Inflammatory macrophage treated with lipopolysaccharide for 4 hours (primary cell): ENCODE results near the gene KCND2.
A peak's percentile ranks its signal among the peaks of the same experiment; 100 is the strongest.

Source experiments
- DNase-seq: peaks from one replicate; pipeline ENCODE4 v3.0.0-alpha.2; 2020

The KCND2 gene

DNA sequence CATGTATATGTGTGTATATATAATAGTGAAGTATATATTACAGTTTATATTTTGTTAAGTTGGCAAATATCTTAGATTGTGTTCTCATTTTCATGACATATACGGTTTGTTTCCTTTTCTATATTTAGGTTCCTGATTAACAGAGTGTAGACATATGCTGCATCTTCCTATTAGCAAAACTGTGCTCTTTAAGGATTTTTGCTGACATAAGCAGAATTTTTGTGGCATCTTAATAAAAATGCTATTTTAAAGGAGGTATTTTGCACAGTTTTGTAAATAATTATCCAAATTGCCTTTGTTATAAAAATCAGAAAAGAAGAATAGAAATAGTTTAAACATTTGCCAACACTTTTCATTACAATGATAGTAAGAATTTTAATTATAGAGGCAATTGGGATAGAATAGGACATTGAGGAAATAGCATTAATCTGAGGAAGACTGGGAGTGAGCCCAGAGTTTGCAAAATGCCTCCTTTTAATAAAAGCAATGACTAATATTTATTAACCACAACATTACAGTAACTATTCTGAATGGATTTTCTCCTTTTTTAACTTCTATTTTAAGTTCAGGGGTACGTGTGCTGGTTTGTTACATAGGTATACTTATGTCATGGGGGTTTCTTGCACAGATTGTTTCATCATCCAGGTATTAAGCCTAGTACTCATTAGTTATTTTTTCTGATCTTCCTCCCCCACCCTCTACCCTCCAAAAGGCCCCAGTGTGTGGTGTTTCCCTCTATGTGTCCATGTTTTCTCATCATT is 38.2 kb downstream of the KCND2 start:
- DNase-seq: no peak

DNA sequence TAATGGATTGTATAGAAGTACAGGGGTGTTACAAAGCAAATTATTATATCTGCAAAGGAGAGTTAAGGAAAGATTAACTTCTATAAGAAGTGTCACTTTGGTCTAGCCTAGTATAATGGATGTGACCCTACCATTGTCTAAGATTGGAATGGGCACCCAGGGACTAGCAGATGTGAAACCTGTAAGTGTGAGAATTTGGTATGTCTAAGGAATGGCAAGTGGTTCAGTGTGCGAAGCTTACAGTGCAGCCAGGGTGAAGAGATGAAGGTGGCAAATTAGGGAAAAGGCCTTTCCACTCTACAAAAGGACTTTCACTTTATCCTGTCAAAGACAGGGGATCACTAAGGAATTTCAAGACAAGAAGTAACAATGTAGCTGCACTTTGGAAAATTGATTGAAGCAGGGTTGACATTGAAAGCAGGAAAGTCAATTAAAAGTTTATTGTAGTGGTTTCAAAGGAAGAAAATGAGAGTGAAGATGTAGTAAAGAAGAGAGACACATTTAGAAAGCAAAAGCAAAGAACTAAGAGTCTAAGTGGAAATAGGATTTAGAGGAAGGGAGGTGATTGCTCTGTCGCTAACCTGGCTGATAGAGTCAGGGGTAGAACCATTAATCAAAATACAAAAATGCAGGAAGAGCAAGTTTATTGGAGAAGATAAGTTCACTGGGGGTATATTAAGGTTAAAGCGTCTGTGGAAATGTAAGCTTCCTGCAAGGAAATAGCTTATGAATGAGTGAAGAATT is 47.4 kb downstream of the KCND2 start:
- DNase-seq: no peak

DNA sequence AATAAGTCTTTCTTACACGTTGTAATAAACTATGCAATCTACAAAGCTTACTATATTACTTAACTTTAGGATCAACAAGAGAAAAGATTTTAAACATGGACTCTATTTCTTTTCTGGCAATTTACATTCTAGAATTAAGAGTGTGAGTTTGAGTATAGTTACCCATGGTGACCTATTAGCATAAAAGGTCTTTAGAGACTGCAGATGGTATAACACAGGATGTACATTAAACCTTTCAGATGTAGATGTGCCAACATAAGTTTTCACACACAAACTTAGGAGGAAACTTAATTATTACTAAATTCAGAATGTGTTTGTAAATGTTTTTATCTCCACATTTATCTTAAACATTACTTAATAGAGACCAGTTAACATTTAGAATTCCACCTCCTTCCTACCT is 54.1 kb downstream of the KCND2 start:
- DNase-seq: no peak

DNA sequence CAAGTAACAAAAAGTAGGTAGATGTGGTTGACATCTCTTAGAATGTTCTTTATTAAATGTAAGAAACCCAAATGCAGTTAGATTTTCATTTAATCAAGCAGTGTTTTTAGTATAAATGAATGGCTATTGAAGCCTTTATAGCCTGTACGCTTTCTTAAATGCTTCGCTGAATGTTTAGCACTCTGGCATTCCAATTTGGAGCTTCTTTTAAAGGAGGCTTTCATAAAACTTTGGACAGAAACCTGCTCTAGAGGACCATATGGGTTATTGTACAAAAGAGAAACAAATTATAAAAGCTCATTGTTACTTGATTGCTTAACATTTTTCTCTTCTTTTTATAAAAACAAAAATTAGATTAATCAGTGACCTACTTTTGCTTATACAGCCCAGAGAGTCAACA is 59.5 kb downstream of the KCND2 start:
- DNase-seq: no peak

DNA sequence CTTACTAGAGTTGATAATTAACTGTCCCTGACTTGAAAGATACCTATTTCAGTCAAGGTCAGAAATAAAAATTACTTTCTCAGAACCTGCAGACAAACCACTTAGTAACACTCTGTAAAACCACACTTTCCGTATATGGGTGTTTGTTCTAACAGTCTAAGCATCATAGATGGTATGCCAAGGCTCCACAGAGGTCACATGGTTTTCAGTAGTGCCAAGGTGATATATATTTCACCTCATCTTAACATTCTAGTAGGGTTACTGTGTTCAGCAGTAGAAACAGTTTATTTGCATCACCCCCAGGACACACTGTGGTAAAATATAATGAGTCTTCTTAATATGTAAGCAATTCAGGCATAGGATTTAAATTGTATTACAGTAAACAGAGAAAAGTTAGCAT is 61.5 kb downstream of the KCND2 start:
- DNase-seq: no peak

DNA sequence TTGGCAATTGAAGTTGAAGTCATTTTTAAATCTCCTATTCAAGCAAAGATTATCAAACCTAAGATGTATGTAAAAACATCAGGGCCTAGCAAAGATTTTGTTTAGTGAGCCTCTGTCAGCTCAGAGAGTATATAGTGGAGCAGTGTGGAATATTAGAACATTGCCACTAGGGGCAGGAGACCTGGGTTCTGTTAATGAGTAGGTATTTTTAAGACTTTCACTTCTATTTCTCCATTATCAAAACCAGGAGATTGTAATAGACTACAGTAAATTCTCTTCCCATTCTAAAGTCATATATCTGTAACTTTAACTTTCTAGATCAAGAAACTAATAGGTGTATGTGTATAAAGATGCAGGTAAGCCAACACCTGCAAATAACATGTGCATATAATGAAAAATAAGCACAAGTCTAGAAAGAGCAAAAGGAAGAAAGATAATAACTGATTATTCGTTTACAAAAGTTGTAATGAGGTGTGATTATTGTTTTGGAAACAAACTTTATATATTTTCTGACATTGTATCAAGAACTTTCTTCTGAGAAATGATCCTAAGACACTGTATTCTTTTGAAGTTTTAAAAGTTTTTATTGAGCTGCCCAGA is 64.4 kb downstream of the KCND2 start:
- peak; percentile 1 for DNase-seq

DNA sequence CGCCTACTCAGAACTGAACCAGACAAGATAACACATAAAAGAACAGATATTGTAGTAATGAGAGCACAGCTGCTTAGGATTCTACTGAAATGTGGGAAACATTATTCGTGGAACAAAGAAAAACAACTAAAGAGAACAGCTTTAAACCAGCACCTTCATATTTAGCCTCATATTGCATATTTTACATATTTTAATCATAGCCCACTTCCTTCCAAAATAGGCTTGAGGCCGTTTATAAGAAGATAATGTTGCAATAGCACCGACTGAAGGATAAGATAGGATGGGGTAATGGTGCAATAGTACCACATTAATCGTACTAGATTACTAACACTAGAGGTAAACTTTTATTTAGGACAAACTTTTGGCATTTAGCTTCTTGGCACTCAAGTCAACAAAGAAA is 71.3 kb downstream of the KCND2 start:
- no peak for DNase-seq

DNA sequence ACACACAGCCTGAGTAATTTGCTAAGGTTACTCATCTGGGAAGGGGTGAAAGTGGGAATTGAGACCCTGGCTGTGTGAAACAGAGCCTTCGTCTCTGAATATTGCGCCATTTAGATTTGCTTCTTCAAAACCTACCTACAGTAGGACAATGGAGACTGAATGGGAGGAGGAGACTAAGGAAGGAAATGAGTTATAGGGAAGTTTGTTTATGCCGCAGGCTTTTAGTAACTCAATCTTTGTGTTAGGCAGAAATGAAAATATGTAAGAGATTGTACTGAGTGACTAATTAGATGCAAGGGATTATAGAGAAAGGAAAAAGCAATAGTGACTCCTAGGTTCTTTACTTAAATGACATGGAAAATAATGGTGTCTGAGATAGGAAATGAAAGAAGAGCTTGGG is 80.2 kb downstream of the KCND2 start:
- no peak for DNase-seq

DNA sequence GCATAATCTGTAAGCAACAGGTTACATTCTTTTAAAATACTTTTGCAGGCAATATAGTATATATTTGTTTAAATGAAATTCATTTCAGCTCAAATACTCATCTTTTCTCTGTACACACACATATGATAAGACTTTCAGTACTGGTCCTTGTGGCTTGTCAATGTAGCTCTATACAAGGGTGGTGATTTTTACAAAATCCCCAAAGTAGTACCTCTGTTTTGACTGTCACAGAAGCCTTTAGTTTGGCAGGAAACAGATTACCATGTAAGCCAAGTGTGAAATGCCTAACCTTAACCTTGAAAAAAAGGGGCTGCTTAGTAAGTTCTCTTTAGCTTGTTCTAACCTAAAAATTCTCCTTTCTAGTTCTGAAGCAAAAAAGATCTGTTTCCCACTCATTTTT is 87.9 kb downstream of the KCND2 start:
- DNase-seq: no peak

DNA sequence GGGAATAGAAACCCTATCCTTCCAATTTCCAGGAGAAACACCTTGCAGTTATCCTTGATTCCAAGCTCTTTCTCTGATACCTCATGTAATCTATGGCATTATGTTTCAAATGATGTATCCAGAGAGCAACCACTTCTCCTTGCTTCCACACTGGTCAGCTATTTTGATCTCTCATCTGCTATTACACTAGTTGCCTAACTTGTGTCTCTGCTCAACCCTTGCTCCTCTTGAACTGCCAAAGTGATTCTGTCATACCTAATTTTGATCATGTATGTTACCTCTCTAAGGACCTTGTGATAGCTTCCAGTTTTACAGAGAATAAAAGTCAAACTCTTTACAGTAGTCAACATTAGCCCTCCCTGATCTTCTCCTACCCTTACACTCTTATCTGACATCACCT is 90.4 kb downstream of the KCND2 start:
- DNase-seq: no peak

DNA sequence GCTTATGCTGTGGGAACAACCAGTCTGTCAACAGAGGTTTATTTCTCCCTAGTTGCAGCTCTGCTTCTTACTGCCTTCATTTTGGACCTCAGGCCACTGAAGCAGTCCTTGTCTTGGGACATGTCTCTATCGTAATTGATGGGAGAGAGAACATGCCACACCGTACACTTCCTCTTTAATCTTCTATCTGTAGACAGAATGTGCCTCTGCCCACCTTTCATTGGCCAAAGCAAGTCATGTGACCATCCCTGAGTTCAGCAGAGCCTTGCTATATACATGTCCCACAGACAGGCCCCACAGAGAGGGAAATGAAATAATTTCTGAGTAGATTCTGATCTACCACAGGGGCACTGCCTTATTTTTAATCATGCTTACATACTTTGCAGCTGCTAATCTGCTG is 98.0 kb downstream of the KCND2 start:
- DNase-seq: no peak

DNA sequence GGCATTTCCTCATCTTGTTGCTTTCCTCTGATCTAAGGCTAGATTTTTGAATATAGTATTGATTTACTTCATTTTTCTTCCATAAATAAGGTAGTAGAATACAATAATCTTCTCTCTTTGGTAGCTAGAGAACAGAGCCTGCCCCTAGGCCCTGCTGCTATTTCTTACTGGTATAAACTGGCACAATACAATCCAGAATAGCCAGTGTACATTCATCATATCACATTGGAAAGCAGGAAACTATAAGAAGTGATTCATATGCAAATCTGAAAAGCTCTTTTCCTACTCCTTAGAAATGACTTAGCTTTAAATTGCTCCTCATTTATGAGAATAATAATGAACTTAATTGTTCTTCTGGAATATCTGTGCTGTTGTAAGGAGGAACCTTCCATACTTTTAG is 100.2 kb downstream of the KCND2 start:
- DNase-seq: no peak

DNA sequence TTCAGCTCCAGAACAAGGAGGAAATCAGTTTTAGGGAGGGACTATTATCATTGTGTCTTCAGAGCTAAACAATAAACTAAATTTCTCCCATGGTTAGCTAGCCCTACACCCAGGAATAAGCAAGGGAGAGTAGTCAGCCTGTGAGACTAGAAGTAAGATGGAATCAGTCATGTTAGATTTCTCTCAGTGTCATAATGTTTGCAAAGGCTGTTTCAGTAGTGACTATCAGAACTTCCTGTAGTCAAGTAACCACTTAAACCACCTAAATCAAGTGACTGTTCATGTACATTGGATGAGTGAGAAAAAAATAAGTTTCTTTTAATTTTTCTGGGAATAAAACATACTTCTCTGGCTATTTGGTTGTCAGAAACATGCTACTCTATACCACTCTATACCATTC is 121.6 kb downstream of the KCND2 start:
- DNase-seq: no peak

DNA sequence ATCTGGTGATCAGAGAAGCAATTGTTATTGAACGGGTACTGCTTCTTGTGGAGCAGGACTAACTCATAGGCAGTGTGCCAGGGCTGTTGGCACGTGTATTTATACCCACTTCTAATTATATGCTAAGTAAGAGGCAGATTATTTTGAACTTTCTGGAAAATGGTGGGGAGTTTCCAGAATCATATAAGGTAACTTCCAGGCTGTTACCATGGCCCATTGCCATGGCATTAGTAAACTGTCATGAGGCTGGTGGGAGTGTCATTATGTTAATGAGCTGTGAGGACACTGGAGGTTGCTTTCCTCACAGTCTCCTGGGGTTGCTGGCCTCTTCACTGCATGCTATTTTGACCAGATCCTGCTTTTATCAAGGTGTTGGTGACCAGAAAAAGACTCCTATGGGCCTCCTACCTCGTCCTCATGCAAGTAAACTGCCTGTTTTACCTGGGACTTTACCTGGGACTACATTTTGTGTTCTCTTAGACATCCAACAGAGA is 122.6 kb downstream of the KCND2 start:
- DNase-seq: no peak

DNA sequence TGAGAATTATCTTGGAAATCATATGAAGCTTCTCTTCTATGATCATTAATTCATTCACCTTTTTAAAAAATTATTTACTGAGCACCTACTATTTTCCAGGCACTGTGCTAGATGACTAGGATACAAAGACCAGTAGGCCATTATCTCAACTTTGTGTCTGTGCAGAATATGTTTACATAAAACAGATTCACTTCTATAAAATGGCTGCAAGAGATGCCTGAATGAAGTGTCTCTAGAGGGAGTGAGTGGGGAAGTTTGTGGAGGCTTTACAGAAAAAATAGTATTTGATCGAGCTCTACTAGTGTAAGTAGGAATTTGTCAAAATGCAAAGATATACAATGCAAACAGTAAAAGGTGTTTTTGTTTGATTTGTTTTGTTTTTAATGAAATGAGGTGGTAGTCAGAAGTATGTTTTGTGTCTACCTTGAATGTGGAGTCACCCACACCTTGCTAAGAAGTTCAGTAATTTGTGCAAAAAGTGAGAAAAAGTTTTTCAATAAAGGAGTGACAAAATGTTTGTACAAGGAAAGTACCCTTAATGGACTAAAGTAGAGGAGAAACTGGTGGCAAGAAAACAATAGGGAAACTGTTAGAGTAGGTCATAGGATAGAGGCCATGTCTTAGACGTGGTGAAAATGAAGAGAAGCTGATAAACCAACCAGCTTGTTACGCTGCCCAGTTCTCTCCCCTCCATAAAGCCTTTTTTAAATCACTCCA is 125.5 kb downstream of the KCND2 start:
- DNase-seq: no peak

DNA sequence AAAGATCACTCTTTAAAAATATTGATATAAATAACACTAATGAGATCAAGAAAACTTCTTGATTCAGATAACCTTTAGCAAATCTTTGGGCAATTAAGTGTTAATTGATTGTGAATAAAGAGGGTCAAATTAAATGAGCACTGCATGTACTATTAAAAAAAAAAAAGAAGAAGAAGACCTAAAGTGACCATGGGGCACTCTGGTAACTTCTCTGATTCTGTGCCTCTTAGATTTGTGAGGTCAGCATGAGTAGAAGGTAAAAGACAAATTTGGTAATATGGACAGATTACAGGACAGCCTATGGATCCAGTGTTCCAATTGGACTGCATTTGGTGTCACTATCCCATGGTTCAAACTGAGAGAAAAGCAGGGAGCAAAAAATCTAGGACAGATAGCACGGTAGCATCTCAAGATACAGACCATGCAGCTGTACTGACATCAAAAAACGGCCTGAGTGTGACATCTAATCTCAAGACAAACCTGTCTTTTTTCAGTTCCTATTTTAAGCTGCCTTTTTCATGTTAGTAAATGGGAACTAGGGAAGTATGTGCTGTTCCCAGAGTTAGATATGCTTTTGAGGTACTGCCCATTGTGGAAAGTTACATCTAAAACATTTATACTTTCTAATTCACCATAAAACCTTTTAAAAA is 128.0 kb downstream of the KCND2 start:
- no peak for DNase-seq

DNA sequence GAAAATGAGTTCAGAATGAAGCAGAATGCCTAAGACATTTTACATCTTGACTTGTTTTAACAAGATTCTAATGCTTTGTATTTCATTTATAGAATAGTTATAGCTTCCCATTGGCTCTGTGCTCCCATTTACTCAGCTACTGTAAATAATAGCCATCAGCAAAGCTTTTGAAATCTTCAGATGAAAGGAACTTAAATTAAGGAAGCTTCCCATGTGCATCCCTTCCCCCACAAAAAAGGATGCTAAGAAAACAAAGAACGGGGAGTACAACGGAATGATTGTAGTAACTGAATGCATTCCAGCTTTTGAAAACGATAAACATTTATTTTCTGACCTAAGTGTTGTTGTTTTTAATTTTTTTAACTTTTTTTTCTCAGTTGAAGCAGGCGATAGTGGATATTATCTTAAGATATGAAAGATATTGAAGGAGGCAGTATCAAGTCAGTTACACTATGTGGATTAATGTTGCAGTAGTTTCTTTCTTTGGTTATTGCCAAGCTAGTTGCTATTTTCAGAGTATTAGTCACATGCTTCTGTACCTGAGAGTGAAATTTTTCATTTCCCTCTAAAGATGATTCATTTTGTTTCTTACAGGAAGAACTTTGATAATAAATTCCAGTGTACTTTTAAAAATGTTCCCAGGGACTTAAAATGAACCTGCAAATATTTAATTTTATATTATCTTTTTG is 129.2 kb downstream of the KCND2 start:
- no peak for DNase-seq

DNA sequence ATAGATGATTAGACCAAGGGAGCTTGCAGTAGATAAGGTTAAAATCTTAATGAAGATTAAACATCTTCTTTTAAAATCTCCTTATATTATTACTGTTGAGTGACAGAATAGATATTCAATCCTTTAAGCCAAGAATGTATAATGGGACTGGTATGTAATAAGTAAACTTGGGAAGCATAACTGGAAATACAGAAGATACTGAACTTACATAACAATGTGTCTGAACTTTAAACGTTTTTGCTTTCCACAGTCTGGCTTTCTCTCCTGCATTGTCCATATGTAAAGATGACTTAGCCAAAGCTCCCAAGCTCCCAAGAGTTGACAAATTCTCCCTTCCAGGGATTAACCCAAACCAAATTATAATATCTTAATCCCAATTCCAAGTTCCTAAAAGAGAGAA is 129.8 kb downstream of the KCND2 start:
- no peak for DNase-seq

DNA sequence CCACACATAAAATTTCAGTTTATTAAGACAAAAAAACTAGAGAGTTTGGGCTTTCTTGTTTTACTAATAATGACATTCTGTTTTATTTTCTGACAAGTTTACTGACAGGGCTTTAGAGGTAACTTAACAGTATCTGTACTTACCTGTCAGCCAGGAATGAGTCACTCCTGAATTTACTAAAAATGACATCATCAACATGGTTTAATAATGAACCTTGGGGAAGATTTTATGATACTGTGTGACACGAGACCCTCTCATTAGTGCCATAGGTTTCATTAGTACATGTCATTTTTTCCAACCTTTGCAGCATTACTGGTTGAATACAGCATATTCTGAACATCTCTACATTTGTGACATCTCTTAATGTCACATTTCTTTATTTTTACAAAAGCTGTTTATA is 131.1 kb downstream of the KCND2 start:
- DNase-seq: no peak

DNA sequence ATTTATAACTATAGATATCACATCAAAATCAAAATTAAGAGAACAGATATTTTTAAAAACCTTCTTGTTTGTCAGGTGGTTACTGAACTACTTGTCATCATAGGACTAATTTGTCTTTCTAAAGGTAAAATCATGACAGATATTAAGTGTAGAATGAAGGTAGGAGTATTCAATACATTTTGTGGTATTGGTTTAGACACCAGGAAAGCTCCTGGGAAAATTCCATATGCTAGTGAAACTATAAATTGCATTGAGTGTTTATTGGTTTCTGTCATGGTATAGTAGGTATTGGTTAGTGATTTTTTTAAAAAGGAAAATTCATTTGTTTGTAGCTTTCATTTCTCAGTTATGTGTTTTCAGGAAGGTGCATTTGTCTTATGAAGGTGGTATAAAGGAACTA is 132.7 kb downstream of the KCND2 start:
- DNase-seq: no peak

DNA sequence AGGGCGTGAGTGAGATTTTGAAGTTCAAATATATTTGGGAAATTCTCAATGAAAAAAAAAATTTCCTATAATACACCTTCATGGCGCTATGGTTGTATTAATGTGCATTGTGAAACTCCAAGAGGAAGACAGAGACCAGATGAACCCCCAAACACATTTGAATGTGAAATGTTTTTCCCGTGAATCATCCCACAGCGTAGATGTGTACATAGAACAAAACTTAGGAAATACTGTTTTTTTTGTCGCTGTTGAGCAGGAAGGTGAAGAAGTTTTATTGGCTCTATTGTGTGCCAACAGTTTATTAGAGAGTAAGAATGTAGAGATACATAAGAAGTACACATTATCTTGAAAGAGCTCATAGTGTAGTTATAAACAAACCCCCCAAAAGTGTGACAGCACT is 134.0 kb downstream of the KCND2 start:
- no peak for DNase-seq
